Progenitor cell of endocrine pancreas (in vitro differentiated cells): Measurements from ENCODE around the gene BEGAIN. TPM values are rescaled to one million over a fixed set of nuclear protein-coding genes. Genes with fewer than 3 reads are reported as not detected.

ENCODE experiments used
- DNase-seq: peaks from one replicate; pipeline ENCODE4 v3.0.0; 2021; ENCODE audit warnings: low spot score; ENCODE audit not compliant: unreplicated experiment
- H3K27ac Mint-ChIP-seq: 2 replicates; pipeline ENCODE4 v1.8.0; 2021; ENCODE audit warnings: mild to moderate bottlenecking, moderate library complexity, mixed read lengths
- H3K27me3 Mint-ChIP-seq: 2 replicates; pipeline ENCODE4 v1.8.0; 2021; ENCODE audit warnings: mixed read lengths
- H3K36me3 Mint-ChIP-seq: 2 replicates; pipeline ENCODE4 v1.8.0; 2022; ENCODE audit warnings: mixed read lengths; ENCODE audit not compliant: insufficient read depth
- H3K4me1 Mint-ChIP-seq: 2 replicates; pipeline ENCODE4 v1.8.0; 2021; ENCODE audit warnings: low read depth, mixed read lengths
- H3K4me3 Mint-ChIP-seq: 2 replicates; pipeline ENCODE4 v1.8.0; 2021; ENCODE audit warnings: low read depth, mild to moderate bottlenecking, moderate library complexity, mixed read lengths
- H3K9me3 Mint-ChIP-seq: 2 replicates; pipeline ENCODE4 v1.8.0; 2021; ENCODE audit warnings: low read depth, mixed read lengths
- CTCF ChIP-seq: fragments of 200-600 bp; sonication (generic); IDR thresholded peaks from one replicate; pipeline ENCODE4 v1.5.0; 2021; ENCODE audit warnings: antibody characterized with exemption, mild to moderate bottlenecking; ENCODE audit not compliant: unreplicated experiment
- total RNA-seq: library from RNA; stranded (reverse); gene quantifications from 2 replicates; pipeline ENCODE4 v1.2.1, GENCODE V29; 2021

BEGAIN gene
- total RNA-seq, 1 donor from 2014 or later, result 0.65 TPM

DNA sequence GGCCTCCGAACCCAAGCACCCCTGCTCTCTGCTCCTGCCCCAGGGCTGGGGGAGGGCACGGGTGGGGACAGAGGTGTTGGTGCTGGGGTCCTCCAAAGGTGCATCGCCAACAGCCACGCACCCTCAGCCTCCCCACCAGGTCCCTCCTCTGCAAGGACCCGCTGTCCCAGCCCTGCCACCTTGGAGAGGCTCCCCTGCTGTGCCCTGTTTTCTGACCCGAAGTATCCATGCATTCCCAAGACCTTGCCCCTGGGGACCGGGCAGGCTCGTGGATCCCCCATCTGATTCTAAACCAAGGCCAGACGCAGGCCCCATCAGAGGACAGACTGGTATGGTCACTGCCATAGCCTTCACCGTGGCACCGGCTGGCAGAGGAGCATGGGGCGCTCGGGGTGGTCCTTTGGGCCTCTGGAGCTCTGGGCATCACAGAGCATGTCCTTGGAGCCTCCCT, 22.7 kb upstream of the BEGAIN start:
- H3K36me3 Mint-ChIP-seq, result no peaks in the 10 kb centered on the region
- H3K9me3 Mint-ChIP-seq, result no peaks in the 10 kb centered on the region
- no peaks in the 10 kb centered on the region for H3K4me1 Mint-ChIP-seq
- TF ChIP-seq CTCF, result no peak
- peaks cover 12% of the 10 kb centered on the region for H3K27me3 Mint-ChIP-seq
- no peak for DNase-seq
- H3K27ac Mint-ChIP-seq, result no peak overlapping the region
- H3K4me3 Mint-ChIP-seq, result no peak overlapping the region

DNA sequence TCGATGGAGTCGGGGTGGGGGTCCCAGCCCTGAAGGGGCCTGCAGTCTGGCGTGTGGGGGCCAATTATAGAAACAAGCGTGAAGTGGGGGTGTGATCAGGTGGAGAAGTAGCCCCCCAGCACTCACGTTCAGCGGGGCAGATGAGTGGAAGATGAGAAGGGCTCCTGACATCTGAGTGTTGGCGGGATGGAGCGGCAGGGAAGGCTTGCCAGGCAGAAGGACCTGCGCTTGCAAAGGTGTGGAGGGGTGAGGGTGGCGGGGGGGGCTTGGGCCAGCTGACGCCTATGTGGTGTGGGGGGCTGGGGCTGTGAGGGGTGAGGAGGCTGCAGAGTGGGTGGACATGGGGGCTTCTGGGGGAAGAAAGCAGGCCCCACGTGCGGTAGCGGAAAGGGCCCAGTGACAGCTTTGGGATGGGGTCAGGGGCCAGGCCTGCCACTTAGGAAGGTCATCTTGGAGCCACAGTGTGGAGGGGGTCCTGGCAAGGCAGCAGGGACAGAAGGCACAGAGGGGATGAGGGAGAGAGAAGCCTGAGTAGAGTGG, 22.2 kb upstream of the BEGAIN start:
- Mint-ChIP-seq H3K27ac (peak overlapping the region; percentile 62), H3K36me3 (no peaks in the 10 kb centered on the region), H3K4me3 (no peak overlapping the region), H3K4me1 (no peaks in the 10 kb centered on the region), H3K27me3 (peaks cover 10% of the 10 kb centered on the region), H3K9me3 (no peaks in the 10 kb centered on the region)
- TF ChIP-seq CTCF, result no peak
- no peak for DNase-seq

- Mint-ChIP-seq H3K27ac (no peak overlapping the region), H3K27me3 (peaks cover 10% of the 10 kb centered on the region)
- DNase-seq, result no peak
Measured at GRCh38 chr14:100608586-100609330, 21.5 kb upstream of the BEGAIN start.

GRCh38 chr14:100608064-100608463, 20.8 kb upstream of the BEGAIN start:
- Mint-ChIP-seq H3K27ac (no peak overlapping the region), H3K9me3 (no peaks in the 10 kb centered on the region), H3K4me3 (no peak overlapping the region), H3K36me3 (no peaks in the 10 kb centered on the region), H3K27me3 (peaks cover 10% of the 10 kb centered on the region), H3K4me1 (no peaks in the 10 kb centered on the region)
- DNase-seq, result no peak
- TF ChIP-seq CTCF, result no peak

More at GRCh38 chr14:100608586-100609330, 21.5 kb upstream of the BEGAIN start:
- H3K4me1 Mint-ChIP-seq, result no peaks in the 10 kb centered on the region
- H3K36me3 Mint-ChIP-seq, result no peaks in the 10 kb centered on the region
- no peaks in the 10 kb centered on the region for H3K9me3 Mint-ChIP-seq
- H3K4me3 Mint-ChIP-seq, result no peak overlapping the region
- TF ChIP-seq CTCF, result no peak

DNA sequence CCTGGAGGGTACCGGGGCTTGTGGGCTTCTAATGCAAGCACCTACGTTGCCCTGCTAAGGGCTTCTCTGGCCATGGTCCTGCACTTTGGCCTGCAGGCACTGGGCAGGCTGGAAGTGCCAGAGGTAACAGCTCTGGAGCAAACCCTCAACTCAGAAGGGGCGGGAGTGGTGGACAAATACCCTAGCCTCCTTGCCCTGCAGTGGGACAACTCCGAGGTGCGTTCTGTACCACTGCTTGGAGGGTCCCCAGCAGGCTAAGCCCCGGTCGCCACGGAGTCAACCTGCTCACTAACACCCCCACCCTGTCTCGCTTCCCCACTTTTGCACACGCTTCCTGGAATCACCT, 20.4 kb upstream of the BEGAIN start:
- no peak overlapping the region for H3K4me3 Mint-ChIP-seq
- H3K36me3 Mint-ChIP-seq, result no peaks in the 10 kb centered on the region
- peaks cover 12% of the 10 kb centered on the region for H3K27me3 Mint-ChIP-seq
- H3K4me1 Mint-ChIP-seq, result no peaks in the 10 kb centered on the region
- no peak for TF ChIP-seq CTCF
- DNase-seq, result no peak
- no peaks in the 10 kb centered on the region for H3K9me3 Mint-ChIP-seq
- no peak overlapping the region for H3K27ac Mint-ChIP-seq
